Measurements from ENCODE around the gene TGM2. TPM values are rescaled to one million over a fixed set of nuclear protein-coding genes. Genes with fewer than 3 reads are reported as not detected.
A peak's percentile ranks its signal among the peaks of the same experiment; 100 is the strongest.

The TGM2 gene
- polyA plus RNA-seq, 2 of the 4 experiments (the other 2 are of a cell fraction) = 173 to 441 TPM

DNA sequence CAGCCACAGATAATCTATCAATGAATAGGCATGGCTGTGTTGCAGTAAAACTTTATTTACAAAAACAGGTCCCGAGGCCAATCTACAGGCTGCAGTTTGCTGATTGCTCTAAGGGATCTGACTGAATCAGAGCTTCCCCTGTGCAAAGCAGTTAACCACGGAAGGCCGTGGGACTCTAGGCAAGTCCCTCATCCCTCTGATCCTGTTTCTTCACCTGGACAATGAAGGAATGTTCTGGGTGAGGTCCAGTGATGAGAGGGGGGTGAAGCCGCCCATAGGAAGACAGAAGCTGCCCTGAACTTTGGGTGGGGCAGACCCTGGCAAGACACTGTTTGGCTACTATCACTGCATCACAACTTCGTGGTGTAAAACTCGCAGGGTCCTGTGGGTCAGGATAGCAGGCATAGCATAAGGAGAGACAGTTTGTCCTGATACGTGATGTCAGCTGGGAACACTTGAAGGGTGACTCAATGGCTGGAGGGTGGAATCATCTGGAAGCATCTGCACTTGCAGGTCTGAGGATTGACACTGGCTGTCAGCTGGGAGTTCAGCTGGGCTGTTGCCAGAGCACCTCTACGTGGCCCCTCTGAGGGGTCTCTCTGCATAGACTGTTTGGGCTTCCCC is 33.3 kb upstream of the TGM2 start:
- no peak for DNase-seq (ENCODE audit: low read depth in 1 of 2, low spot score in 1 of 2)
- H3K4me1 ChIP-seq = peaks cover 20% of the 10 kb centered on the region; the same call in 2 of the 3 replicates
- 67% methylated on average over 8 of the region's 8 CpGs for whole genome bisulfite sequencing (ENCODE audit: missing lambda C conversion rate)
- CTCF ChIA-PET = interaction anchor here (1.5 to 19.7 kb wide), 3 partner anchors 19 to 141 kb away, joined by 5 to 350 read pairs (median 23); no protein-coding TSS in a partner anchor
- FAIRE-seq = no peak
- peak overlapping the region; percentile 44 to 46; a peak in 3 of 6 replicates for H3K27ac ChIP-seq
- POLR2A ChIA-PET = no interaction called here
- ATAC-seq = no peak
- no peak overlapping the region for H3K4me3 ChIP-seq
- H3K4me2 ChIP-seq = no peak overlapping the region
- no peaks in the 10 kb centered on the region for H3K9me3 ChIP-seq
- no peak for TF ChIP-seq CHD4 (IDR thresholded peaks at IDR 0.05; ENCODE audit: borderline replicate concordance)
- TF ChIP-seq MYC (IDR thresholded peaks at IDR 0.05; ENCODE audit: borderline replicate concordance, low read length) = no peak
- TF ChIP-seq MAZ (IDR thresholded peaks at IDR 0.05; ENCODE audit: borderline replicate concordance, low read depth, low read length) = no peak
- TF ChIP-seq, protein P1, sequence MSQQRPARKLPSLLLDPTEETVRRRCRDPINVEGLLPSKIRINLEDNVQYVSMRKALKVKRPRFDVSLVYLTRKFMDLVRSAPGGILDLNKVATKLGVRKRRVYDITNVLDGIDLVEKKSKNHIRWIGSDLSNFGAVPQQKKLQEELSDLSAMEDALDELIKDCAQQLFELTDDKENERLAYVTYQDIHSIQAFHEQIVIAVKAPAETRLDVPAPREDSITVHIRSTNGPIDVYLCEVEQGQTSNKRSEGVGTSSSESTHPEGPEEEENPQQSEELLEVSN (IDR thresholded peaks at IDR 0.05; ENCODE audit: borderline replicate concordance, low read depth) = no peak
- TF ChIP-seq HOXB13 (CRISPR knock-in tag; IDR thresholded peaks at IDR 0.05; ENCODE audit: low read depth) = no peak
- no peak for TF ChIP-seq JUNB (IDR thresholded peaks at IDR 0.05)
- TF ChIP-seq GATA3 (IDR thresholded peaks at IDR 0.05; ENCODE audit: borderline replicate concordance) = no peak
- TF ChIP-seq, protein P2, sequence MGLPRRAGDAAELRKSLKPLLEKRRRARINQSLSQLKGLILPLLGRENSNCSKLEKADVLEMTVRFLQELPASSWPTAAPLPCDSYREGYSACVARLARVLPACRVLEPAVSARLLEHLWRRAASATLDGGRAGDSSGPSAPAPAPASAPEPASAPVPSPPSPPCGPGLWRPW (IDR thresholded peaks at IDR 0.05) = no peak
- TF ChIP-seq CEBPB (IDR thresholded peaks at IDR 0.05) = no peak
- TF ChIP-seq ZFP36 (IDR thresholded peaks at IDR 0.05; ENCODE audit: borderline replicate concordance, partially characterized antibody) = no peak
- TF ChIP-seq TP53 (CRISPR knock-in tag; IDR thresholded peaks at IDR 0.05) = no peak
- TF ChIP-seq KDM5A (IDR thresholded peaks at IDR 0.05) = no peak

DNA sequence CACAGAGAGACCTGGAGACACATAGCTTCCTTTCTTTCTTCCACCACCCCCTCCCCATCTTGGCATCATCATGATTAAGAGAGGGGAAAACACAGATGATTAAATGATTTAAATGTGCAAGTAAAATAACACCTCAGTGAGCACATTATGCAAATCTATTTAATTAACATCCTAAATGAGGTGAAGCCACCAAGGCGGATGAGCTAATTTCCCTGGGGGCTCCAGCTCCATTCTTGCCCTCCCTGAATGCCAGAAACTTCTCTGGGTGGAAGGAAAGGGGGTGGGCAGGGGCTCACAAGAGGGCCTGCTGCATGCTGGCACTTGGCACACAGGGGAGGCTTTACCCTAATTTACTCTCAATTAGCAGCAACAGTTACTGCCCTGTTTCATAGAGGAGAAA is 32.5 kb upstream of the TGM2 start:
- FAIRE-seq (no peak), ATAC-seq (no peak), DNase-seq (ENCODE audit: low read depth in 1 of 2, low spot score in 1 of 2) (no peak)
- CTCF ChIA-PET = interaction anchor here (0.9 to 19.7 kb wide), 5 partner anchors 9 to 29 kb away, joined by 3 to 350 read pairs (median 7); no protein-coding TSS in a partner anchor
- WGBS (ENCODE audit: missing lambda C conversion rate) = 64% methylated on average over 1 of the region's 1 CpG
- peaks cover 20% of the 10 kb centered on the region; the same call in 2 of the 3 replicates for H3K4me1 ChIP-seq
- no peak overlapping the region for H3K4me3 ChIP-seq
- TF ChIP-seq, protein P3, sequence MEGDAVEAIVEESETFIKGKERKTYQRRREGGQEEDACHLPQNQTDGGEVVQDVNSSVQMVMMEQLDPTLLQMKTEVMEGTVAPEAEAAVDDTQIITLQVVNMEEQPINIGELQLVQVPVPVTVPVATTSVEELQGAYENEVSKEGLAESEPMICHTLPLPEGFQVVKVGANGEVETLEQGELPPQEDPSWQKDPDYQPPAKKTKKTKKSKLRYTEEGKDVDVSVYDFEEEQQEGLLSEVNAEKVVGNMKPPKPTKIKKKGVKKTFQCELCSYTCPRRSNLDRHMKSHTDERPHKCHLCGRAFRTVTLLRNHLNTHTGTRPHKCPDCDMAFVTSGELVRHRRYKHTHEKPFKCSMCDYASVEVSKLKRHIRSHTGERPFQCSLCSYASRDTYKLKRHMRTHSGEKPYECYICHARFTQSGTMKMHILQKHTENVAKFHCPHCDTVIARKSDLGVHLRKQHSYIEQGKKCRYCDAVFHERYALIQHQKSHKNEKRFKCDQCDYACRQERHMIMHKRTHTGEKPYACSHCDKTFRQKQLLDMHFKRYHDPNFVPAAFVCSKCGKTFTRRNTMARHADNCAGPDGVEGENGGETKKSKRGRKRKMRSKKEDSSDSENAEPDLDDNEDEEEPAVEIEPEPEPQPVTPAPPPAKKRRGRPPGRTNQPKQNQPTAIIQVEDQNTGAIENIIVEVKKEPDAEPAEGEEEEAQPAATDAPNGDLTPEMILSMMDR (IDR thresholded peaks at IDR 0.05) = no peak
- no peak for TF ChIP-seq JUNB (IDR thresholded peaks at IDR 0.05)
- TF ChIP-seq, protein P1 (IDR thresholded peaks at IDR 0.05; ENCODE audit: borderline replicate concordance, low read depth) = no peak
- TF ChIP-seq HDAC2 (IDR thresholded peaks at IDR 0.05) = no peak
- no peak for TF ChIP-seq FOSL2 (IDR thresholded peaks at IDR 0.05)
- no peak for TF ChIP-seq FOSL2 (CRISPR knock-in tag; IDR thresholded peaks at IDR 0.05)
- no peak for TF ChIP-seq FOXS1 (CRISPR knock-in tag; IDR thresholded peaks at IDR 0.05)
- TF ChIP-seq SMC3 (IDR thresholded peaks at IDR 0.05) = no peak
- no peak for TF ChIP-seq ZFP36 (IDR thresholded peaks at IDR 0.05; ENCODE audit: borderline replicate concordance, partially characterized antibody)
- no peak for TF ChIP-seq SREBF2 (IDR thresholded peaks at IDR 0.05)
- no peak for TF ChIP-seq KDM1A (IDR thresholded peaks at IDR 0.05; ENCODE audit: low read depth)
- no peak for TF ChIP-seq CBX2 (IDR thresholded peaks at IDR 0.05; ENCODE audit: borderline replicate concordance, low read depth)
- TF ChIP-seq RAD21 (conservative IDR thresholded peaks at IDR 0.05 in 1 of 2, IDR thresholded peaks at IDR 0.05 in 1 of 2) = no peak
- no peaks in the 10 kb centered on the region for H3K9me3 ChIP-seq
- POLR2A ChIA-PET = no interaction called here
- no peak overlapping the region for H3K4me2 ChIP-seq
- peak overlapping the region; percentile 44 to 46; a peak in 2 of 6 replicates for H3K27ac ChIP-seq
